HG02943 (cell line): ENCODE results near the gene GRIK1.

Experiments used
- ATAC-seq: cut with Tn5 transposase; IDR thresholded peaks from one replicate; pipeline ENCODE4 v1.9.1; 2021; ENCODE audit warnings: mild to moderate bottlenecking, low read depth, moderate library complexity; ENCODE audit not compliant: unreplicated experiment

Gene GRIK1

DNA sequence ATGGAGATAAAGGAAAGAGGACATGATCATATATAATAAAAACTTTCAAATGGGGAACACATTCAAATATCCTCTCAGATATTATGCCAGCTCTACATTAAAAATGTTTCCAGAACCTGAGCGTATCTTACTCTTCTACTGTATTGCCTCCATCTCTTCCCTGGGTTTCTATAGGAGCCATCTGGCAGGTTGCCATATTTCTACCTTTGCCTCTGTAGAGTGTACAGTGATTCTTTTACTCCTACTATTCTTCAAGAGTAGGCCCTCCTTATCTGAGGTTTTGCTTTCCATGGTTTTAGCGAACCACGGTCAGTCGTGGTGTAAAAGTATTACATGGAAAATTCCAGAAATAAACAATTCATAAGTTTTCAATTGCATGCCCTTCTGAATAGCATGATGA, 259.5 kb downstream of the GRIK1 start:
- no peak for ATAC-seq

- no peak for ATAC-seq
Measured at GRCh38 chr21:29678626-29679025, 261.2 kb downstream of the GRIK1 start.

DNA sequence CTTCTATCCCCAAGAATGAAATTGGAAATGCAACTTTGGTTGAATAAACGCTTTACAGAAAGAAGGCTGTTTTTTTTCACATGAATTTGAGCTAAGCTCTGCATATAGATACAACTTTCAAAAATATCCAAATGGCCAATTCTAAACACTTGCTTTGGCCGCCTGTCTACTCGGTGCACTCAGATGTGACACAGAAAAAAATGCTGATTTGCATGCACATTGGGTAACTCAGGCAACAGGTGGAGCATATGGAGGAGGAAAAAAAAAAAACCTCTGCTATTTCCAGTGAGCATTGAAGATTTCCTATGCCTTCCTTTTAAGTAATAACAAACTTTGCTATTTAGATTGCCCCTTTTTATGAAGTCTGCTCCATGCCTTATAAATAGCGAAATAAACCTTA, 262.5 kb downstream of the GRIK1 start:
- no peak for ATAC-seq

DNA sequence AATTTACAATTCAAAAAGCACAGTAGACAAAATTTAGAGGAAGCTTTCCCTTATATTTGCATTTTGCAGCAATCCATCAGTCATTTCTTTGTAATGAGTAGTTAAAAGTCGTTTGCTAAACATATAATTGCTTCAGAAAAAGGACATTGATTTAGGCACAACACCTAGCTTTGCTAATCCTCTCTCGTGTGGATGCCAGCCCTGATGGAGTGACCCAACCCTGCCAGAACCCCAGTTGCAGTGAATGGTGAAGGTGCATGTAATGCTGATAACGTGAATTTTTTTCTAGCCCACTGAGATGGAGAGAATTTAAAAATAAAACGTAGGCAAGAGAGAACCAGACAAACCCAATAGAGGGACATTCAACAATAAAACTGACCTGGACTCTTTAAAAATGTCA, 263.4 kb downstream of the GRIK1 start:
- no peak for ATAC-seq

- ATAC-seq = no peak
Measured at GRCh38 chr21:29675451-29675850, 264.3 kb downstream of the GRIK1 start.

GRCh38 chr21:29674343-29674742, 265.5 kb downstream of the GRIK1 start:
- ATAC-seq = no peak

- no peak for ATAC-seq
Measured at GRCh38 chr21:29673096-29673610, 266.6 kb downstream of the GRIK1 start.

GRCh38 chr21:29671728-29672127, 268.1 kb downstream of the GRIK1 start:
- ATAC-seq = no peak

DNA sequence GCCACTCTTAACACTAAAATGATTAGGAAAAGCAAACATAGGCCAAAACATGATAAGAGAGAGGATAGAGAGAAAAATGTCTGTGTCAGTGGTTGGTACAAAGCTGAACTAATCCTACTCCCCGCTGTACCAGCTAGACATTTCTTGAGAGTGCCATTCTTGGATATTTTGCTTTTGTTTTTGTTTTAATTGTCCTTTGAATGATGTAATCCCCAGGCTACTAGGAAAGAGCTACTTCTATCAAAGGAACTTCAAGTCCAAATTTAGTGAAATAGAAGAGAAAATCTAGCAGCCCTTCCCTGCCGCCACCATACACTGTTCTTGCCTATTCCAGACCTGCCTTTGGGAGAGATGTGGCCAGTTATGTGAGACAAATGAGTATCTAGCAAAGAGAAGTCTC, 269.6 kb downstream of the GRIK1 start:
- ATAC-seq = no peak

- ATAC-seq = no peak
Measured at GRCh38 chr21:29669416-29669815, 270.4 kb downstream of the GRIK1 start.

DNA sequence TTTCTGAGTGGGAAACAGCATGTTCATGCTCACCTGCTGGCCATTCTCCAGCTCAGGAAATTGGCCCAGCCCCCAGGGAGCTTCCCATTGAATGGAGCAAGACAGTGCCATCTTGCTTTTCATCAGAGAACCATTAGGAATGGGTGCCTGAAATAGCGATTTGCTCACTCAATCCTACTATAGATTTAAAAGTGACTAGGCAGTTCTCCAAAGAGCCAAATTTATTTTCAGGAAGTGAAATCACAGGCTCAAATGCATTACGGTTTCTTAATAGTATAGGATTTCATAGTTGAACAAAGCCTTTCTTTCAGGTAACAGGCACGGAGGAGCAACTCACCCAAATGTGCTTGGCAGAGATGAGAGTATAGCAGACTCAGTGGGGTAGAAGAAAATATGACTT, 272.1 kb downstream of the GRIK1 start:
- ATAC-seq = no peak

DNA sequence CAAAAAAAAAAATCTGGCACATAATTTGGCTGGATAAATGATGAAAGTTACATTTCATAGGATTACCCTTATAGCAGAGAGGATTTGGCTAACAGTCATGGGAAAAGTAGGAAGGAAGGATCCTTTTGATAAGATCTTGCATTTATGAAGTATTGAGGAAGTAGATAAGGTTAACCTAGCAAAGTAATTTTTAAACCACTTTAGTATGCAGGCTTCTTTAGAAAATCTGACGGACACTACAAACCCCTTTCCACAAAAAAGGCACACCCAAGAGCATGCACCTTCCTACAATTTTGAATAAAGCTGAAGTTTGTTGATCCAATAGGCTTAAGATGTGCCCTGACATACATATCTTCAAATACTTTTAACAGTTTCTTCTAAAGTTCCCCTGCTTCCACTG, 275.2 kb downstream of the GRIK1 start:
- ATAC-seq = no peak

GRCh38 chr21:29661672-29662442, 277.9 kb downstream of the GRIK1 start:
- no peak for ATAC-seq

GRCh38 chr21:29660047-29660720, 279.6 kb downstream of the GRIK1 start:
- no peak for ATAC-seq

- no peak for ATAC-seq
Measured at GRCh38 chr21:29658934-29659203, 280.9 kb downstream of the GRIK1 start.

- ATAC-seq = no peak
Measured at GRCh38 chr21:29658177-29658933, 281.4 kb downstream of the GRIK1 start.

DNA sequence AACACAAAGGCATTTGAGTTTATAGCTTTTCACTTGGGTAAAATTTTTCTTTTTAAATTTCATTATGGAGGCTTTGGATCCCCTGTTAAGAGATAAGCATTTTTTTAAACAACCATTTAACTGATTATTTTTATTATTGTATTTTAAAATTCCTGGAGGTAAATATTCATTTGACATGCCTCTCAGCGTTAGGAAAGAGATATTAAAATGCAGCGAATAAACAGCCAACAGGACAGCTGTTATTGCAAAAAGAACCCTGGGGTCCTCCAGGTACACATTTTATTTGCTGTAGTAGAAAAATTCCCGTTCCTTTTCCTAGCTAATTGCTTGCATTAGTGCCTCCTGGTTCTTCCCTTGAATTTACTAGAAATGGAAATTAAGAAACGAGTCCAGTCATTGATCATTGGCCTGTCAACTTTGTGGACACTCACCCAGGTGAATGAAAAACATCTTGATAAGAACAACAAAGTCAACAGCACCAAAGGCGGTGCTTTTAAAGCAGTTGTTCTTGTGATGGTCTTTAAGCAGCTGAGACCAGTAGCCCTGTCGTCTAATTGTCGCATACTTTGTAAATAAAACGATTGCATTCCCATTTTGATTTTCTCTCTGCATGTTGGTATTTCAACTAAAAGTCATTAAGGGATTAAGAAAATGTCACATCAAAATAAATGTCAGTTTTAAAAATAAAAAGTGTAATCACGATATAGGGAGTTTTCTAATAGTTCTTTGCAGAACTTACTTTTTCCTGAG, 282.4 kb downstream of the GRIK1 start:
- ATAC-seq = no peak

- ATAC-seq = no peak
Measured at GRCh38 chr21:29656504-29657239, 283.1 kb downstream of the GRIK1 start.

DNA sequence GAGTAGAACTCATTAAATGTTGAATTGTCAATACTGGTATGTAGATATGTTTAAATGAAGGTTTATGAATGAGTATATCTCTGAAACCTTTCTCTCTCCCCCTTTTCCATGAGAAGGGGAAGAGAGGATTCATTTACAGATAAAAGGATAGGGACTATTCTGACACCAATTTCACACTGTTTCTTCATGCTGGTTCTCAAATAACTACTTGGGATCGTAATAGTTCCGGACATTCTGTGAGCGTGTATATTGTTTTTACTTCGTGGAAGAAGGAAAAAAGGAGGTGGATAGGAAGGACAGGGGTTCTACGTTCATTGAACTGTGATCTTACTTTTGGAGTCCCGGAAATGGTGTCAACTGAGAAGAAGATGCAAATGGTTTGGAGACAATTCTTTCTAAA, 284.2 kb downstream of the GRIK1 start:
- no peak for ATAC-seq

- no peak for ATAC-seq
Measured at GRCh38 chr21:29654855-29655254, 284.9 kb downstream of the GRIK1 start.
